ENCODE results near the gene KRT6A.

DNA sequence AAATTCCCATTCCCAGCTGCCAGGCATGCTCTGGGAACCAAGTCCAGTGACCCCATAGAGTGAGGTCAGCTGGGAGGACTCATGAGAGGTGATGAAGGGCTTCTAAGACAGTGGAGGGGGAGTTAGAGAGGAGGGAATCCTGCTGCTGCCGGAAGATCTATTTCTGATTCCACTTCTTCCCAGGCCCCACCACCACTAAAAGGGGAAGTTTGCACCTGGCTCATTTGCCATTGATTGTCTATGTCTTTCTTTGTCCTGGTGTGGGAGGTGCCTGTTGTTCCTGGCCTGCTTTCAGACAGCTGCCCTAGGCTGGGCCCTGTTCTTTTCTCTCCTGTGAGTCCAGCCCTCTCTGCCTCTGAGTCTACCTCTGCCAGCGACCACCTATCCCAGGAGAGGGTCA lies 3.0 kb upstream of the KRT6A start:
- TF ChIP-seq, protein P1, sequence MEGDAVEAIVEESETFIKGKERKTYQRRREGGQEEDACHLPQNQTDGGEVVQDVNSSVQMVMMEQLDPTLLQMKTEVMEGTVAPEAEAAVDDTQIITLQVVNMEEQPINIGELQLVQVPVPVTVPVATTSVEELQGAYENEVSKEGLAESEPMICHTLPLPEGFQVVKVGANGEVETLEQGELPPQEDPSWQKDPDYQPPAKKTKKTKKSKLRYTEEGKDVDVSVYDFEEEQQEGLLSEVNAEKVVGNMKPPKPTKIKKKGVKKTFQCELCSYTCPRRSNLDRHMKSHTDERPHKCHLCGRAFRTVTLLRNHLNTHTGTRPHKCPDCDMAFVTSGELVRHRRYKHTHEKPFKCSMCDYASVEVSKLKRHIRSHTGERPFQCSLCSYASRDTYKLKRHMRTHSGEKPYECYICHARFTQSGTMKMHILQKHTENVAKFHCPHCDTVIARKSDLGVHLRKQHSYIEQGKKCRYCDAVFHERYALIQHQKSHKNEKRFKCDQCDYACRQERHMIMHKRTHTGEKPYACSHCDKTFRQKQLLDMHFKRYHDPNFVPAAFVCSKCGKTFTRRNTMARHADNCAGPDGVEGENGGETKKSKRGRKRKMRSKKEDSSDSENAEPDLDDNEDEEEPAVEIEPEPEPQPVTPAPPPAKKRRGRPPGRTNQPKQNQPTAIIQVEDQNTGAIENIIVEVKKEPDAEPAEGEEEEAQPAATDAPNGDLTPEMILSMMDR (IDR thresholded peaks at IDR 0.05), result no peak
- no peak for TF ChIP-seq POLR2A (IDR thresholded peaks at IDR 0.05)

All from adrenal gland (tissue), 5 donors.